Neuronal stem cell (in vitro differentiated cells): Measurements from ENCODE around the gene BMP2K.

Experiments used
- DNase-seq: peaks from one replicate; pipeline ENCODE4 v3.0.0-alpha.2; 2013; ENCODE audit warnings: low spot score
- H2AFZ ChIP-seq: one replicate; pipeline ENCODE4 v1.6.1; 2013; ENCODE audit warnings: mild to moderate bottlenecking, low read length, inconsistent platforms
- H2AK5ac ChIP-seq: 2 replicates; pipeline ENCODE4 v1.6.1; 2013; ENCODE audit warnings: low read depth, mild to moderate bottlenecking, inconsistent platforms, low read length, moderate library complexity, mixed read lengths
- H2BK120ac ChIP-seq: 2 replicates; pipeline ENCODE4 v1.6.1; 2013; ENCODE audit warnings: low read depth, mild to moderate bottlenecking, inconsistent platforms, low read length, moderate library complexity, mixed read lengths
- H2BK12ac ChIP-seq: one replicate; pipeline ENCODE4 v1.6.1; 2013; ENCODE audit warnings: low read length, inconsistent platforms
- H2BK15ac ChIP-seq: 2 replicates; pipeline ENCODE4 v1.6.1; 2013; ENCODE audit warnings: mild to moderate bottlenecking, low read length, inconsistent platforms, mixed read lengths
- H2BK5ac ChIP-seq: one replicate; pipeline ENCODE4 v1.6.1; 2013; ENCODE audit warnings: inconsistent platforms, mild to moderate bottlenecking, low read length, moderate library complexity
- H3K14ac ChIP-seq: one replicate; pipeline ENCODE4 v1.6.1; 2013; ENCODE audit warnings: low read length, inconsistent platforms
- H3K18ac ChIP-seq: 2 replicates; pipeline ENCODE4 v1.6.1; 2013; ENCODE audit warnings: low read length, inconsistent platforms
- H3K23ac ChIP-seq: 2 replicates; pipeline ENCODE4 v1.6.1; 2013; ENCODE audit warnings: low read depth, mild to moderate bottlenecking, mixed read lengths, low read length, inconsistent platforms; ENCODE audit not compliant: poor library complexity
- H3K27ac ChIP-seq: replicated peaks from 3 replicates; pipeline ENCODE4 v1.5.1; 2013; ENCODE audit warnings: low read length, inconsistent platforms
- H3K27me3 ChIP-seq, 3 experiments: 2 replicates each; pipeline ENCODE4 v1.6.1; 2013; ENCODE audit warnings: low read length in 3 of 3, mild to moderate bottlenecking in 2 of 3, inconsistent platforms in 1 of 3, low read depth in 1 of 3, mixed read lengths in 1 of 3, moderate library complexity in 1 of 3; ENCODE audit not compliant: control insufficient read depth in 3 of 3, insufficient read depth in 3 of 3
- H3K36me3 ChIP-seq, 2 donors: replicated peaks in 1 of 2; 2 replicates each; pipeline ENCODE4 v1.6.1; 2013; ENCODE audit warnings: low read length in 2 of 2; ENCODE audit not compliant: control insufficient read depth in 2 of 2, insufficient read depth in 2 of 2
- H3K4ac ChIP-seq: 2 replicates; pipeline ENCODE4 v1.6.1; 2013; ENCODE audit warnings: inconsistent platforms, mild to moderate bottlenecking, low read length, moderate library complexity
- H3K4me1 ChIP-seq, 2 donors: 1 replicate in 1 of 2; 2 replicates in 1 of 2; pipeline ENCODE4 v1.6.1; 2013; ENCODE audit warnings: low read length in 2 of 2, low read depth in 1 of 2; ENCODE audit not compliant: control insufficient read depth in 2 of 2, insufficient read depth in 1 of 2
- H3K4me2 ChIP-seq: one replicate; pipeline ENCODE4 v1.6.1; 2013; ENCODE audit warnings: mild to moderate bottlenecking, low read length, inconsistent platforms; ENCODE audit not compliant: insufficient read depth, poor library complexity, severe bottlenecking
- H3K4me3 ChIP-seq, 2 donors: 2 replicates each; pipeline ENCODE4 v1.5.1; 2013; ENCODE audit warnings: low read length in 2 of 2, mild to moderate bottlenecking in 2 of 2, inconsistent platforms in 1 of 2, moderate library complexity in 1 of 2
- H3K79me1 ChIP-seq: one replicate; pipeline ENCODE4 v1.6.1; 2013; ENCODE audit warnings: low read depth, mild to moderate bottlenecking, inconsistent platforms, low read length, moderate library complexity
- H3K9ac ChIP-seq: one replicate; pipeline ENCODE4 v1.6.1; 2013; ENCODE audit warnings: mild to moderate bottlenecking, low read depth, low read length, inconsistent platforms; ENCODE audit not compliant: poor library complexity
- H3K9me3 ChIP-seq, 2 donors: replicated peaks in 1 of 2; 2 replicates each; pipeline versions ENCODE3 to v1.6.1; 2013; ENCODE audit warnings: low read length in 2 of 2, mild to moderate bottlenecking in 2 of 2, inconsistent platforms in 1 of 2, low read depth in 1 of 2, mixed read lengths in 1 of 2, moderate library complexity in 1 of 2; ENCODE audit not compliant: control insufficient read depth in 2 of 2, insufficient read depth in 1 of 2
- H4K8ac ChIP-seq: one replicate; pipeline ENCODE4 v1.6.1; 2013; ENCODE audit warnings: low read depth, mild to moderate bottlenecking, inconsistent platforms, low read length, moderate library complexity
- H4K91ac ChIP-seq: one replicate; pipeline ENCODE4 v1.6.1; 2013; ENCODE audit warnings: low read length, low read depth, mild to moderate bottlenecking, inconsistent platforms; ENCODE audit not compliant: poor library complexity
- WGBS, 2 donors: extraction: QIAGEN DNeasy Blood & Tissue Kit; methylation state at CpG; one replicate each; pipeline ENCODE4 v1.1.7; 2013; ENCODE audit warnings: missing lambda C conversion rate in 2 of 2, mixed read lengths in 1 of 2; ENCODE audit not compliant: insufficient read length in 2 of 2, insufficient replicate concordance in 1 of 2; ENCODE audit errors: extremely low coverage in 2 of 2; 5-methylcytosine and 5-hydroxymethylcytosine counted together

BMP2K gene

DNA sequence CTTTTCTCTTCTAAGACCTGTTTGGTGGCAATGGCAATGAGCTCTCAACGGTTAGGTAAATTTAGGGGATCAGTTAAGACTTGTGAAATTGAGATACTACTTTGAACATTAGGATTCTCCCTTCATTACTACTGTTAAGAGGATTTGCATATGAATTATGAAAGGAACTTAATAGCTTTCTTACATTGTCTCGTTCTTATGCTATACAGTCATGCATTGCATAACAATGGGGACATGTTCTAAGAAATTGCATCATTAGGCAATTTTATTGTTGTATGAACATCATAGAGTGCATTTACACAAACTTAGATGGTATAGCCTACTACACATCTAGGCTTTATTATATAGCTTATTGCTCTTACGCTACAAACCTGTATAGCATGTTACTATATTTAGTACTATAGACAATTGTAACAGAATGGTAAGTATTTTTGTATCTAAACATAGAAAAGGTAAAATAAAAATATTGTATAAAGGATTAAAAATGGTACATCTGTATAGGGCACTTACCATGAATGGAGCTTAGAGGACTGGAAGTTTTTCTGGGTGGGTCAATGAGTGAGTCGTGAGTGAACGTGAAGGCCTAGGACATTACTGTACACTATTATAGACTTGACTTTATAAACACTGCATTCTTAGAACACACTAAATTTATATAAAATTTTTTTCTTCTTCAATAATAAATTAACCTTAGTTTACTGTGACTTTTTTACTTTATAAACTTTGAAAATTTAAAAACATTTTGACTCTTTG lies 100.6 kb downstream of the BMP2K start:
- H3K4me2 ChIP-seq = no peak overlapping the region
- H3K4me3 ChIP-seq = no peak overlapping the region
- no CpG with 5 or more reads among the region's 5 CpGs for WGBS, 2 donors
- peaks cover 12 to 83% of the 10 kb centered on the region in 2 donors for H3K36me3 ChIP-seq
- no peak overlapping the region for H2BK15ac ChIP-seq
- no peak overlapping the region for H2AK5ac ChIP-seq
- H4K8ac ChIP-seq = no peak overlapping the region
- H3K4me1 ChIP-seq = no peaks in the 10 kb centered on the region
- no peak overlapping the region for H3K23ac ChIP-seq
- no peak overlapping the region for H3K14ac ChIP-seq
- DNase-seq = no peak
- no peak overlapping the region for H3K4ac ChIP-seq
- H3K9ac ChIP-seq = no peak overlapping the region
- H2BK5ac ChIP-seq = no peak overlapping the region
- no peak overlapping the region for H2BK12ac ChIP-seq
- H2BK120ac ChIP-seq = no peak overlapping the region
- no peak overlapping the region for H3K27ac ChIP-seq
- H3K18ac ChIP-seq = no peak overlapping the region
- H3K79me1 ChIP-seq = no peaks in the 10 kb centered on the region
- no peak overlapping the region for H2AFZ ChIP-seq
- H4K91ac ChIP-seq = no peak overlapping the region
- H3K27me3 ChIP-seq = no peaks in the 10 kb centered on the region
- no peaks in the 10 kb centered on the region for H3K9me3 ChIP-seq

GRCh38 chr4:78878031-78878430 lies 101.9 kb downstream of the BMP2K start:
- Histone ChIP-seq H3K4me1 (no peaks in the 10 kb centered on the region), H3K23ac (no peak overlapping the region), H2BK120ac (no peak overlapping the region), H3K4me2 (no peak overlapping the region), H2BK15ac (no peak overlapping the region), H2AK5ac (no peak overlapping the region), H4K91ac (no peak overlapping the region), H3K14ac (no peak overlapping the region), H2BK12ac (no peak overlapping the region), H3K27ac (no peak overlapping the region), H4K8ac (no peak overlapping the region), H3K9ac (no peak overlapping the region), H3K36me3 (peaks cover 7 to 71% of the 10 kb centered on the region in 2 donors), H3K18ac (no peak overlapping the region), H3K4ac (no peak overlapping the region), H3K9me3 (no peaks in the 10 kb centered on the region), H3K79me1 (no peaks in the 10 kb centered on the region), H2AFZ (no peak overlapping the region), H2BK5ac (no peak overlapping the region), H3K27me3 (no peaks in the 10 kb centered on the region), H3K4me3 (no peak overlapping the region)
- no peak for DNase-seq
- WGBS, 2 donors = no CpG with 5 or more reads among the region's 1 CpG

DNA sequence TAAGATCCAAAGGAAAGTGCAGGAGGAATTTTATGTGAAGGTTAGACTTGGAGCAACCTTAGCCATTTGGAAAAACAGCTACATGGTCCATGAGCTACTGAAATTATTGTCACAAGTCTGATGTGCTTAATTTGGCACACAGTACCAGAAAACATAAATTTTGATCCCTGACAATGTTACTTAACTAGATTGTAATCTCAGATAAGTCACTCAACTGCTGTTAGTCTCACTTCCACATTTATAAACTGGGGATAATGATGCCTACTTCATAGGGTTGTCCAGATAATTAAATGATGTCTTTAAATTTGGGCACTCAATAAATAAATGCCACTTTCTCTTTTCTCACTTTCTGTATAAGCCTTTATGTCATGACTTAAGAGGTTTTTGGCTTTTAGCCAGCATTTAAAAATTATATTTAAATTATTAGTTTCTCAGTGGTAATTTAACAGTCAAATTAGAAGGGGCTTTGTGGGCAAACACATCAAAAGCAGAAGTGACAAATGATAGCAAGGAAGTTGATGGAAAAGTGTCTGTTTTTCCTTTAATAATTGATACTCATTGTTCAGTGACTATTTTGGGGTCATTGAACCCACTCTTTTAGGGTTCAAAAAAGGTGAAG lies 104.8 kb downstream of the BMP2K start:
- no peak overlapping the region for H3K23ac ChIP-seq
- H3K18ac ChIP-seq = no peak overlapping the region
- H4K8ac ChIP-seq = no peak overlapping the region
- no peak overlapping the region for H3K4me2 ChIP-seq
- H3K14ac ChIP-seq = no peak overlapping the region
- H3K4ac ChIP-seq = no peak overlapping the region
- no peak overlapping the region for H2BK15ac ChIP-seq
- no peak overlapping the region for H3K9ac ChIP-seq
- no peak for DNase-seq
- peaks cover 4 to 56% of the 10 kb centered on the region in 2 donors for H3K36me3 ChIP-seq
- H2AK5ac ChIP-seq = no peak overlapping the region
- no peaks in the 10 kb centered on the region for H3K79me1 ChIP-seq
- H3K4me3 ChIP-seq = no peak overlapping the region
- H3K27ac ChIP-seq = no peak overlapping the region
- no peak overlapping the region for H2BK120ac ChIP-seq
- no peaks in the 10 kb centered on the region for H3K9me3 ChIP-seq
- no peak overlapping the region for H2BK12ac ChIP-seq
- no peaks in the 10 kb centered on the region for H3K4me1 ChIP-seq
- H4K91ac ChIP-seq = no peak overlapping the region
- H2AFZ ChIP-seq = no peak overlapping the region
- H3K27me3 ChIP-seq = no peaks in the 10 kb centered on the region
- H2BK5ac ChIP-seq = no peak overlapping the region

- Histone ChIP-seq H3K4me3 (no peak overlapping the region), H2BK15ac (no peak overlapping the region), H3K36me3 (peaks cover 0 to 47% of the 10 kb centered on the region in 2 donors), H3K4me2 (no peak overlapping the region), H2BK120ac (no peak overlapping the region), H3K79me1 (no peaks in the 10 kb centered on the region), H4K8ac (no peak overlapping the region), H3K4me1 (no peaks in the 10 kb centered on the region), H2BK5ac (no peak overlapping the region), H3K23ac (no peak overlapping the region), H3K27me3 (no peaks in the 10 kb centered on the region), H3K9me3 (no peaks in the 10 kb centered on the region), H3K14ac (no peak overlapping the region), H4K91ac (no peak overlapping the region), H2AFZ (no peak overlapping the region), H3K18ac (no peak overlapping the region), H3K4ac (no peak overlapping the region), H3K9ac (no peak overlapping the region), H2AK5ac (no peak overlapping the region), H2BK12ac (no peak overlapping the region), H3K27ac (no peak overlapping the region)
- no peak for DNase-seq
Measured at GRCh38 chr4:78885598-78885997, 109.4 kb downstream of the BMP2K start.
